Muscle of arm (tissue), 12 donors: Measurements from ENCODE around the gene ARMC12. TPM values are rescaled to one million over a fixed set of nuclear protein-coding genes. Genes with fewer than 3 reads are reported as not detected.

ENCODE experiments used
- DNase-seq: peaks from one replicate; pipeline ENCODE4 v3.0.0-alpha.2; 2013
- polyA plus RNA-seq, 12 donors: library from polyadenylated mRNA; unstranded; fragments of 120-200 nt; gene quantifications; one replicate each; pipeline ENCODE4 v1.2.1, GENCODE V29; 2013; ENCODE audit not compliant: insufficient read length in 12 of 12

Gene ARMC12
- polyA plus RNA-seq, 12 donors, result 0.36 to 2.6 (median 0.89) TPM; not detected in 2

- DNase-seq, result no peak
These were observed 61.1 kb downstream of the ARMC12 start for GRCh38 chr6:35797837-35798526.

Other genes starting within 250 kb of the ARMC12 start
- gene TEAD3, start 240.0 kb upstream of the ARMC12 start, polyA plus RNA-seq, result 100 to 1,000 TPM in 1 of 12 donors, 10 to 100 TPM in 11; 46.2 to 212 (median 59.5) TPM
- gene TULP1, start 224.1 kb upstream of the ARMC12 start, polyA plus RNA-seq, result 1 to 10 TPM in 8 of 12 donors, under 1 TPM in 2, not detected in 2; 0.66 to 5.8 (median 1.4) TPM
- gene FKBP5, start 48.1 kb upstream of the ARMC12 start, polyA plus RNA-seq, result 10 to 100 TPM in 11 of 12 donors, not detected in 1; 11.5 to 28.3 (median 19.7) TPM
- not detected for gene CLPSL2, start 39.6 kb downstream of the ARMC12 start, polyA plus RNA-seq
- not detected for gene CLPSL1, start 44.0 kb downstream of the ARMC12 start, polyA plus RNA-seq
- gene CLPS, start 60.3 kb downstream of the ARMC12 start, polyA plus RNA-seq, result not detected
- gene LHFPL5, start 68.3 kb downstream of the ARMC12 start, polyA plus RNA-seq, result not detected
- gene SRPK1, start 184.1 kb downstream of the ARMC12 start, polyA plus RNA-seq, result 10 to 100 TPM in 11 of 12 donors, not detected in 1; 13.4 to 36.5 (median 19.7) TPM